Stomach smooth muscle (tissue), 2 donors: ENCODE results near the gene APOC3.

Experiments
- H3K27ac ChIP-seq: one replicate; pipeline ENCODE4 v1.7.0; 2013; ENCODE audit warnings: mild to moderate bottlenecking, low read length, inconsistent platforms
- H3K27me3 ChIP-seq, 2 donors: one replicate each; pipeline ENCODE4 v1.7.0; 2013; ENCODE audit warnings: low read length in 2 of 2; ENCODE audit not compliant: insufficient read depth in 2 of 2, control insufficient read depth in 1 of 2
- H3K36me3 ChIP-seq, 2 donors: one replicate each; pipeline ENCODE4 v1.7.0; 2013; ENCODE audit warnings: low read length in 2 of 2; ENCODE audit not compliant: control insufficient read depth in 2 of 2, insufficient read depth in 2 of 2
- H3K4me1 ChIP-seq: one replicate; pipeline ENCODE4 v1.7.0; 2013; ENCODE audit warnings: low read length; ENCODE audit not compliant: control insufficient read depth, insufficient read depth
- H3K4me3 ChIP-seq, 2 donors: one replicate each; pipeline ENCODE4 v1.7.0; 2013; ENCODE audit warnings: low read length in 2 of 2
- H3K9ac ChIP-seq, 2 donors: one replicate each; pipeline ENCODE4 v1.7.0; 2013; ENCODE audit warnings: low read length in 2 of 2, mild to moderate bottlenecking in 1 of 2
- H3K9me3 ChIP-seq, 2 donors: one replicate each; pipeline ENCODE4 v1.7.0; 2013; ENCODE audit warnings: low read length in 2 of 2; ENCODE audit not compliant: control insufficient read depth in 2 of 2
- donor health status: healthy.
- donor health status: Pancreatic carcinoma.

Gene APOC3

DNA sequence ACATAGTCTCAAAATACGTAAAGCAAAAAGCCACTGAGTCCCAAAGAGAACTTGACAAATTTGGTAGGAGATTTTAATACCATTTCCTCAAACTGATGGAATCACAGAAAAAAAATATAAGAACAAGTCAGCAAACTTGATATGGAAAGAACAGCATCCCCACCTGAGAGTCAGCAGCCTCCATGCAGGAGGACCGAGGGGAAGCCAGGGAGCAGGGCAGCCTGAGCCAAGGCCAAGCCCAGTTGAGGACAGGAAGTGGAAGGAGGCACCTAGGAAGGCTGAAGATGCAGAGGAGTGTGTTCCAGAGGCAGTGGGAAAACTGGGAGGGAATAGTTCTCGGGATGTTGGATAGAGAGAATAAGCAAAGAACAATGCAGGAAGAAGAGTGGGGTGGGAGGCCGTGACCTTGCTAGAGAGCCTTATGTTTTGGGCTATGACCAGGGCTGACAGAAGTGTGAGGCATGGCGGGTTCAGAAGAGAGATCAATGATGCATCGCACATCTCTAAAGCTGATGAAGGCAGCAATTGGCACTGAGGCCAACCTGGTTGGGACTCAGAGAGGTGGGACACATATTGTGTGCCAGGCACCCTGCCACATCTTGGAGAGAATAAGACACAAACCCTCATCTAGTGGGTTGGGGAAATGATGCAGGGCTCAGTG is 22.0 kb upstream of the APOC3 start:
- Histone ChIP-seq H3K4me1 (no peaks in the 10 kb centered on the region), H3K9me3 (no peaks in the 10 kb centered on the region), H3K36me3 (no peaks in the 10 kb centered on the region), H3K27me3 (peaks cover 0 to 2% of the 10 kb centered on the region in 2 donors), H3K4me3 (no peak overlapping the region), H3K27ac (no peak overlapping the region), H3K9ac (no peak overlapping the region)

DNA sequence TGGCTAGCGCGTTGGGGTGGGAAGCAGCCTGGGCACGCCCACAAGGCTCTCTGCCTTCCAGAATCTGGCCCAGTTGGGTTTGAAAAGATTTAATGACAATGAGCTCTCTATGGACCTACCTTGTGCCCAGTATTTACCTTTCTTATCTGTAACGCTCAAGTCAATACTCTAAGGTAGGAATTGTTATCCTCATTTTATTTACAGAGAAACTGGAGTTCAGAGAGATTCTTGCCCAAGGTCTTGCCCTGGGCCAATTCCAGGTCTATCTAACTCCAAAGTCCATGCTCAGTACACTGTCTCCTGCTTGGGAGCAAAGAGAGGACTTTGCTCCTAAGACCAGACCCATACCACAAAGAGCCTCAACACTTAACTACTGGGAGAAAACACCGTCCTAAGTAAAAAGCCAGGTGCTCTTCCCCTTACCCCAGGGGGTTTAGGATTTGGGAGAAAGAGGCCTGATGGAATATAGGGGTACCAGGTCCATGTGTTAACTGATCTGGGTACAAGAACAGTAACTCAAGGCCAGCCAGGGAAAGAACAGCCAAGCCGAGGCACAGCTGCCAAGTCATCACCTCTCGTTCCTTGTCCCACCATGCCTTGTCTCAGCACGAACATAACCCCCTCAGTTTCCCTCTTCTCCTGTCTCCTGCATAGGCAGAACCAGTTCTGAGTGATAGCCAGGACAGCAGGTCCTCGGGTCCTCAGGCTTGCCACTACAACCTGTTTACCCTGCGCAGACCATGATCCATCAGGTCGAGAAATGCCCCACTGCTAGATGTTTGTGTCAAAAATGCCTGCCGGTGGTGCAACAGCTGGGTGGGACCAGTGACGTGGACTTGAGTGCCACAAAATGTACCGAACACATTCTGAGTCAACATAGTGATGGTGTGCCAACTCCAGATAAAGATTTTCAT is 21.2 kb upstream of the APOC3 start:
- Histone ChIP-seq H3K9me3 (no peaks in the 10 kb centered on the region), H3K27me3 (peaks cover 0 to 2% of the 10 kb centered on the region in 2 donors), H3K36me3 (no peaks in the 10 kb centered on the region), H3K4me3 (no peak overlapping the region), H3K4me1 (no peaks in the 10 kb centered on the region), H3K27ac (no peak overlapping the region), H3K9ac (no peak overlapping the region)

DNA sequence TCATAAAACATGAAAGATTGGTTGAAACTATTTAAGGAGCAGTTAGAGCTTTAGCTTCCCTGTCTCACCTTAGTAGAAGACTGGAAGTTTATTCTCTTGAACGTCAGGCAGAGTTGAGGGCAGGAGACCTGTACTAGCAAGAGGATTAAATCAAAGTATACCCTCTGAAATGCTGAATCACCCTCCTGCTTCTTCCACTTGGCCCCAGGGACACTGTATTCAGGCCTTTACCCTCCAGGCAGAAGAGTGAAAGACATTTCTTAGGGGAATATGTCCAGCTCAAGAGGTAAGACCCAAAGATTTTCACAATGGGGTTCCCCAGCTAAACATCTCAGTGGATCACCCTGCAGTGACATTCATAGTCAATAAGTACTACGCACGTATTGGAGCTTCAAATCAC is 18.5 kb upstream of the APOC3 start:
- H3K9me3 ChIP-seq, result no peaks in the 10 kb centered on the region
- no peak overlapping the region for H3K27ac ChIP-seq
- peaks cover 0 to 2% of the 10 kb centered on the region in 2 donors for H3K27me3 ChIP-seq
- H3K4me3 ChIP-seq, result no peak overlapping the region
- H3K9ac ChIP-seq, result no peak overlapping the region
- no peaks in the 10 kb centered on the region for H3K4me1 ChIP-seq
- H3K36me3 ChIP-seq, result no peaks in the 10 kb centered on the region

DNA sequence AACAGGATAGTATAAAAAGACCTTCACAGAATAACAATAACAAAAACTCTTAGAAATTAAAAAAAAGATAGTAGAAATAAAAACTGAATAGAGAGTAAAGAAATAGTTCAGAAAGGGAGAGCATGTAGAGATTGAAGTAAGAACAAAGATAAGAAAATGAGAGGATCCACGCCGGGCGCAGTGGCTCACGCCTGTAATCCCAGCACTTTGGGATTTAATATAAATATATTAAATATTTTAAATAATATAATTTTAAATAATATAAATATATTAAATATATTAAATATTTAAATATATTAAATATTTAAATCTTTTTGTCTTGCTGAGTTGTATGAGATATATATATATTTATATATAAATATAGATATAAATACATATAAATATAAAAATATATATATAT is 17.6 kb upstream of the APOC3 start:
- no peak overlapping the region for H3K27ac ChIP-seq
- no peaks in the 10 kb centered on the region for H3K36me3 ChIP-seq
- H3K9me3 ChIP-seq, result no peaks in the 10 kb centered on the region
- peaks cover 0 to 2% of the 10 kb centered on the region in 2 donors for H3K27me3 ChIP-seq
- H3K9ac ChIP-seq, result no peak overlapping the region
- H3K4me1 ChIP-seq, result no peaks in the 10 kb centered on the region
- H3K4me3 ChIP-seq, result no peak overlapping the region

DNA sequence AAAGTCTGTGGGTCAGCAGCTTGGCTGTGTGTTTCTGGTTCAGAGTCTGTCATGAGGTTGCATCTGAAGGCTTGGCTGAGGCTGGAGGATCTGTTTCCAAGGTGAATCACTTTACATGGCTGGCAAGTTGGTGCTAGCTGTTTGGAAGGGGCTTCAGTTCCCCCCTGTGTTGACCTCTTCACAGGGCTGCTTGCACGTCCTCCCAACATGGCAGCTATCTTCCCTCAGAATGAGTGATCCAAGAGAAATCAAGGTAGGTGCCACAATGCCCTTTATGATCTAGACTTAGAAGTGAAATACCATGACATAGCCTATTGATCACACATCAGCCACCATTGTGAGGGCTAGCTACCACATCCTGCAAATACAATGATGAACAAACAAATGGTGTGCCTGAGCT is 16.5 kb upstream of the APOC3 start:
- H3K9me3 ChIP-seq, result no peaks in the 10 kb centered on the region
- H3K27ac ChIP-seq, result no peak overlapping the region

DNA sequence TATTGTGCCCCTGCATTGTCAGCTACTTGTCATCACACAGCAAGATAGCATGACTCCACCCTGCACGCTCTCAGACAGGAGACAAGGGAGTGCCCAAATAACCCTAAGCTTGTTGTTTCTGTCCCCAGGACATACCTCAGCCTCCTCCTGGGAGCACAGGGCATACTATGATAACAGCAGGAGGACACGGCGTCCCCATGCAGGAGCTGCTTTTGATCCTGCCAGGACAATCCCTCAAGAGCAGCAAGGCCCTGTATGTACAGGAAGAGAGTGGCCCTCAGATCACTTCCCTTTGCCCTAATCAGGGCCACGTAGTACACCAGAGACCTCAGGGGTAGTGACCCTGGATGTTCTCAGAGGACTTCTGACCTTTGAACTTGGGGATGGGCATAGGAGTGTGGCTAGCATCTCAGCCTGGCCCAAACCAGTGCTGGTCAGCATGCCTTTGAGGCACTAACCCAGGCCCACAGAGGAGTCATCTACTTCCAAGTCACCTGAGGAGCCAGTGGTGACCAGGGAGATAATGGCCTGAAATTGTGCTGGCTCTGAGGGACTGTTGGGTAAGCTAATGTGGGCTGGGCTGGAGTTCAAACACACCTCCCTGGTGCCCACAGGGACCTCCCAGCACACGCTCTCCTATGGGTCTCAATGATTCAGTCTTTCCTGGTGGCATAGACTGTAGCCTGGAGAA is 15.8 kb upstream of the APOC3 start:
- no peaks in the 10 kb centered on the region for H3K9me3 ChIP-seq
- H3K4me1 ChIP-seq, result no peaks in the 10 kb centered on the region
- no peaks in the 10 kb centered on the region for H3K27me3 ChIP-seq
- H3K36me3 ChIP-seq, result no peaks in the 10 kb centered on the region
- no peak overlapping the region for H3K27ac ChIP-seq
- H3K4me3 ChIP-seq, result no peak overlapping the region
- no peak overlapping the region for H3K9ac ChIP-seq

More for the DNA sequence above, 16.5 kb upstream of the APOC3 start:
- Histone ChIP-seq H3K27me3 (peaks cover 0 to 2% of the 10 kb centered on the region in 2 donors), H3K4me1 (no peaks in the 10 kb centered on the region), H3K9ac (no peak overlapping the region), H3K36me3 (no peaks in the 10 kb centered on the region), H3K4me3 (no peak overlapping the region)

DNA sequence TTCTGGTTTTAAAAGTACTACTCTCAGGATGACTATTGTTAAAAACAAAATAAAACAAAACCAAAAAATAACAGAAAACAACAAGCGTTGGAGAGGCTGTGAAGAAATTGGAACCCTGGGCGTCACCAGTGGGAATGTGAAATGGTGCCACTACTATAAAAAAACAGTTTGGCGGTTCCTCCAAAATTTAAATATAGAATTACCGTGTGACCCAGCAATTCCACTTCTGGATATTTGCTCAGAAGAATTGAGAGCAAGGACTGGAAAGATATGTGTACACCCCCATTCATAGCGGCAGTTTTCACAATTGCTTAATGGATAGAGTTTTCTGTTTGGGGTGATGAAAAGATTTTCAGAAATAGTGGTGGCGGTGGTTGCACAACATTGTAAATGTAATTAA is 15.2 kb upstream of the APOC3 start:
- H3K27ac ChIP-seq, result no peak overlapping the region
- H3K4me1 ChIP-seq, result no peaks in the 10 kb centered on the region
- no peaks in the 10 kb centered on the region for H3K36me3 ChIP-seq
- no peak overlapping the region for H3K4me3 ChIP-seq
- H3K9ac ChIP-seq, result no peak overlapping the region
- no peaks in the 10 kb centered on the region for H3K9me3 ChIP-seq
- no peaks in the 10 kb centered on the region for H3K27me3 ChIP-seq

DNA sequence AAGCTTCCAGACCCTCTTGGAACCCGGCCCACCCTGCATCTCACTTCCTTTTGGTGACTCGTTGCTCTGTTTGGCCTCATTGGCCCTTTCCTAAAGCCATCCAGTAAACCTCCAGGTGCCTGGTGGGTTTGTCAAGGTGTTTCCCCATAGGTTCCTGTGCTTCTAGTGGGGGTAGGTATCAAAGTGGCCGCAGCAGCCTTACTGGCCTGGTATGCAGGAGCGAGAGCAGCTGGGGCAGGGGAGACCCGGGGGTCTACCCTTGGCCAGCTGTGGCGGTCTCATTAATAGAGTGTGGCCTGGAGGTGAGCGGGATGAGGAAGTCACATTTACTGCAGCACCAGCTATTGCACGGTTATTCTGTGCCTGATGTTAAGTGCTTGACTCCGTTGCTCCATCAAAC is 10.7 kb upstream of the APOC3 start:
- H3K27ac ChIP-seq, result no peak overlapping the region
- no peak overlapping the region for H3K9ac ChIP-seq
- no peak overlapping the region for H3K4me3 ChIP-seq
- H3K4me1 ChIP-seq, result no peaks in the 10 kb centered on the region
- no peaks in the 10 kb centered on the region for H3K36me3 ChIP-seq
- H3K9me3 ChIP-seq, result no peaks in the 10 kb centered on the region
- no peaks in the 10 kb centered on the region for H3K27me3 ChIP-seq

DNA sequence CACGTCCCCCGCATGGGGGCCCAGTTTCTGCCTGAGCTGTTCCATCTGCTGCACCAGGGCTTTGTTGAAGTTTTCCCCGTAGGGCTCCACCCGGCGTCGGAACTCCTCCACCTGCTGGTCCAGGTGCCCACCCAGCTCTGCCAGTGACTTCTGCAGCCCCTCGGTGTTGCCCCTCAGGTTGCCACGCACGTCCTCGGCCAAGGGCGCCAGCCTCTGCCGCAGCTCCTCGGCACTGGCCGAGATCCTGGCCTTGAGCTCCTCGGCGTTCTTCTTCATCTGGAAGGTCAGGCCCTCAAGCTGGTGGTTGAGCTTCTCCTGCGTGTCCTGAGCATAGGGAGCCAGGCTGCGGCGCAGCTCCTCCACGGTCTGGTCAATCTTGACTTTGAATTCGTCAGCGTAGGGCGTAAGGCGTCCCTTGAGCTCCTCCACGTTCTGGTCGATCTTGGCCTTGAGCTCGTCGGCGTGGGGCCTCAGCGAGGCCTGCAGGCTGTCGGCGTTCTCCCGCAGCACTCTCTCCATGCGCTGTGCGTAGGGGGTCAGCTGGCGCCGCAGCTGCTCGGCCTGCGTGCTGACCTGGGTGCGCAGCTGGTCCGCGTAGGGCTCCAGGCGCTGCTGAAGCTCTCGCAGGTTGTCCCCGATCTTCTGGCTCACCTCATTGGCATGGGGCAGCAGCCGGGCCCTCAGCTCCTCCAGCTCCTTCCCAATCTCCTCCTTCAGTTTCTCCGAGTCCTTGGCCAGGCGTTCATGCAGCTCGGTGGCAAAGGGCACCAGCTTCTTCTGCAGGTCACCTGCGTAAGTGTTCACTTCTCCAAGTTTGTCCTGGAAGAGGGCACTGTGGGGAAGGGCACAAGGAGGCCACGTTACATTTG is 8.4 kb upstream of the APOC3 start:
- Histone ChIP-seq H3K27me3 (no peaks in the 10 kb centered on the region), H3K27ac (no peak overlapping the region), H3K9ac (no peak overlapping the region), H3K36me3 (no peaks in the 10 kb centered on the region), H3K9me3 (no peaks in the 10 kb centered on the region), H3K4me3 (no peak overlapping the region), H3K4me1 (no peaks in the 10 kb centered on the region)

DNA sequence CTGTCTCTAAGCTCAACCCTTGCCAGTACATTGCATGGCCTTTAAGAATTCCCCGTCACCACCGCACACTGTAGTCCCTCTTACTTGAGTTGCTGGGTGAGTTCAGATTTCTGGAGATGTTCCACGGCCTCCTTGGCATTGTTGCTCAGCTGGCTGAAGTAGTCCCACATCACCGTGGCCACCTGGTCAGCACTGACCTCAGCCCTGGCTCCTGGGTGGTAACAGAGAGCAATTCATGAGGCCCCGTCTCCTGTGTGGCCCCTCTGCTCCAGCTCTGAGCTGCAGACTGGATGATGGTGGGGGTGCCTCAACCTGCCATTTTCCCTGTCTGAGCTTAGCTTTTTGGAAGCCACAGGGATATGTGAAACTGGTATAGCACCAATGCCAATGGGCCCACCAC is 7.1 kb upstream of the APOC3 start:
- Histone ChIP-seq H3K9ac (no peak overlapping the region), H3K36me3 (no peaks in the 10 kb centered on the region), H3K4me1 (no peaks in the 10 kb centered on the region), H3K4me3 (no peak overlapping the region), H3K9me3 (no peaks in the 10 kb centered on the region), H3K27me3 (no peaks in the 10 kb centered on the region), H3K27ac (no peak overlapping the region)
